Neural cell (in vitro differentiated cells): ENCODE data around the gene GPR143. TPM values are rescaled to one million over a fixed set of nuclear protein-coding genes. Genes with fewer than 3 reads are reported as not detected.

Experiments
- H2AFZ ChIP-seq: fragments of 200-600, 300-800 bp; sonication (generic), shearing (Covaris generic); 2 replicates; pipeline ENCODE4 v1.6.0; 2014; ENCODE audit warnings: low read depth, mild to moderate bottlenecking, antibody characterized with exemption, low read length, moderate library complexity
- H3F3A ChIP-seq: fragments of 200-600 bp; shearing (Covaris generic); 2 replicates; pipeline ENCODE4 v1.6.1; 2016; ENCODE audit warnings: mild to moderate bottlenecking, moderate library complexity, mixed read lengths, antibody characterized with exemption, low read length; ENCODE audit not compliant: insufficient read depth, poor library complexity, severe bottlenecking
- H3K27ac ChIP-seq: fragments of 200-600, 300-800 bp; sonication (generic), shearing (Covaris generic); 2 replicates; pipeline ENCODE4 v1.5.1; 2014; ENCODE audit warnings: mild to moderate bottlenecking, low read length, moderate library complexity
- H3K27me3 ChIP-seq: fragments of 300-800, 200-600 bp; sonication (generic), shearing (Covaris generic); 2 replicates; pipeline ENCODE4 v1.6.0; 2014; ENCODE audit warnings: mild to moderate bottlenecking, low read depth, low read length, moderate library complexity; ENCODE audit not compliant: insufficient read depth
- H3K36me3 ChIP-seq: fragments of 300-800, 200-600 bp; sonication (generic), shearing (Covaris generic); 2 replicates; pipeline ENCODE4 v1.5.1; 2014; ENCODE audit warnings: mild to moderate bottlenecking, antibody characterized with exemption, low read length, moderate library complexity; ENCODE audit not compliant: insufficient read depth
- H3K4me2 ChIP-seq: fragments of 300-800, 200-600 bp; sonication (generic), shearing (Covaris generic); 2 replicates; pipeline ENCODE4 v1.6.0; 2014; ENCODE audit warnings: mild to moderate bottlenecking, low read length
- H3K4me3 ChIP-seq: fragments of 300-800, 200-600 bp; sonication (generic), shearing (Covaris generic); 2 replicates; pipeline ENCODE4 v1.5.1; 2014; ENCODE audit warnings: mild to moderate bottlenecking, low read length, moderate library complexity
- H3K79me2 ChIP-seq: fragments of 200-600 bp; shearing (Covaris generic); replicated peaks from 2 replicates; pipeline ENCODE4 v1.6.0; 2014; ENCODE audit warnings: mild to moderate bottlenecking, low read length, moderate library complexity; ENCODE audit not compliant: insufficient read depth
- H3K9ac ChIP-seq: fragments of 300-800, 200-600 bp; sonication (generic), shearing (Covaris generic); 2 replicates; pipeline ENCODE4 v1.6.1; 2016; ENCODE audit warnings: mild to moderate bottlenecking, low read length, mixed read lengths
- H3K9me2 ChIP-seq: fragments of 200-600 bp; shearing (Covaris generic); 2 replicates; pipeline ENCODE4 v1.6.1; 2016; ENCODE audit warnings: mild to moderate bottlenecking, low read length, mixed read lengths; ENCODE audit not compliant: insufficient read depth
- H3K9me3 ChIP-seq: fragments of 200-600, 300-800 bp; sonication (generic), shearing (Covaris generic); 2 replicates; pipeline ENCODE4 v1.6.1; 2016; ENCODE audit warnings: mild to moderate bottlenecking, mixed run types, low read length, moderate library complexity, mixed read lengths
- H4K20me1 ChIP-seq: fragments of 200-600 bp; shearing (Covaris generic); 2 replicates; pipeline ENCODE4 v1.6.1; 2016; ENCODE audit warnings: mild to moderate bottlenecking, mixed run types; ENCODE audit not compliant: insufficient read depth
- EP300 ChIP-seq: fragments of 450-650 bp; conservative IDR thresholded peaks from 2 replicates; pipeline ENCODE4 v1.6.1; 2014; ENCODE audit warnings: antibody characterized with exemption, mild to moderate bottlenecking, moderate library complexity; ENCODE audit not compliant: poor library complexity, severe bottlenecking
- EZH2 ChIP-seq: fragments of 200-600, 300-800 bp; shearing (Covaris generic), sonication (generic); IDR thresholded peaks from 2 replicates; pipeline ENCODE4 v1.6.1; 2014; ENCODE audit warnings: antibody characterized with exemption, low read length, borderline replicate concordance, mild to moderate bottlenecking; ENCODE audit not compliant: insufficient read depth, poor library complexity, severe bottlenecking
- MXI1 ChIP-seq: fragments of 450-650 bp; conservative IDR thresholded peaks from 2 replicates; pipeline ENCODE4 v1.6.1; 2014; ENCODE audit warnings: antibody characterized with exemption, mild to moderate bottlenecking; ENCODE audit not compliant: poor library complexity, severe bottlenecking
- POLR2AphosphoS5 ChIP-seq: IDR thresholded peaks from 2 replicates; pipeline ENCODE4 v1.6.1; 2012
- RAD21 ChIP-seq: fragments of 450-650 bp; conservative IDR thresholded peaks from 2 replicates; pipeline ENCODE4 v1.6.1; 2014; ENCODE audit warnings: antibody characterized with exemption, mild to moderate bottlenecking, moderate library complexity
- SMC3 ChIP-seq: fragments of 450-650 bp; conservative IDR thresholded peaks from 2 replicates; pipeline ENCODE4 v1.6.1; 2014; ENCODE audit warnings: antibody characterized with exemption, mild to moderate bottlenecking, moderate library complexity; ENCODE audit not compliant: poor library complexity
- TAF1 ChIP-seq: IDR thresholded peaks from 2 replicates; pipeline ENCODE4 v1.6.1; 2012; ENCODE audit warnings: low read depth
- polyA plus RNA-seq: library from polyadenylated mRNA; depleted of rRNA; stranded (reverse); fragments of >200 nt; gene quantifications from 2 replicates; pipeline ENCODE4 v1.2.3, GENCODE V29; 2014
- TF ChIP-seq, protein P1 (sequence below): IDR thresholded peaks from 2 replicates; pipeline ENCODE4 v1.6.1; 2012; ENCODE audit warnings: borderline replicate concordance
- TF ChIP-seq, protein P2 (sequence below): fragments of 450-650 bp; IDR thresholded peaks from 2 replicates; pipeline ENCODE4 v1.5.1; 2014; ENCODE audit warnings: antibody characterized with exemption, mild to moderate bottlenecking, moderate library complexity; ENCODE audit not compliant: poor library complexity, severe bottlenecking

GPR143 gene
- polyA plus RNA-seq, 1 donor from 2014 or later = 5.5 TPM

DNA sequence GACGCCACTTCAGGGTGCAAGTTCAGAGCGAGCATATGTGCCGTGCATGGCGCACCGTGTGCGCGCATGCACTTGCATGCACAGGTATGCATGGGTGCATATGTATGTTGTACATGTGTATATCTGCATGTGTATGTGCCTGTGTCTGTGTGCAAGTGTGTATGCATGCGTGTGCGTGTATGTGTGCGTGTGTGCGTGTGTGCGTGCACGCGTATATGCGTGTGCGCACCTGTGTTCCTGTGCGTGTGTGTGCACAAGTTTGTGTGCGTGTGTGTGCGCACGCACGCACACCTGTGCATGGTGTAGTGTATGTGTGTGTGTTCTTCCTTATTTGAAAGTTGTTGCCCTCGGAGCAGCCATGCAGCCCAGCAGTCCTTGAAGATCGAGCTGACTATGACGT, 76.8 kb downstream of the GPR143 start:
- Histone ChIP-seq H4K20me1 (no peaks in the 10 kb centered on the region), H2AFZ (no peak overlapping the region)

DNA sequence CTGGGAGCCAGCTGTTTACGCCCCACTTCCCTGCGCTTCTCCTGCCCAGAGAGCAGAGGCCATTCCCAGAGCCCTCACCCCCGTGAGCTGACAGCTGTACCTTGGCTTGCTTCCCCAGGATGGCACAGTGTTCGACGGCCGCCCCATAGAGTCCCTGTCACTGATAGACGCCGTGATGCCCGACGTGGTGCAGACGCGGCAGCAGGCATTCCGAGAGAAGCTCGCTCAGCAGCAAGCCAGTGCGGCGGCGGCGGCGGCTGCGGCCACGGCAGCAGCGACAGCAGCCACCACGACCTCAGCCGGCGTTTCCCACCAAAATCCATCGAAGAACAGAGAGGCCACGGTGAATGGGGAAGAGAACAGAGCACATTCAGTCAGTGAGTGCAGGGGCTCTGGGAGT, 77.7 kb downstream of the GPR143 start:
- Histone ChIP-seq H3K4me2 (no peak overlapping the region), H3K9me2 (no peaks in the 10 kb centered on the region), H3K79me2 (no peaks in the 10 kb centered on the region), H3F3A (no peaks in the 10 kb centered on the region), H2AFZ (no peak overlapping the region), H3K36me3 (no peaks in the 10 kb centered on the region), H3K27me3 (no peaks in the 10 kb centered on the region), H3K4me3 (no peak overlapping the region), H3K27ac (no peak overlapping the region), H3K9ac (no peak overlapping the region), H4K20me1 (no peaks in the 10 kb centered on the region), H3K9me3 (no peaks in the 10 kb centered on the region)
- TF ChIP-seq EZH2 (no peak), MXI1 (no peak), EP300 (no peak), RAD21 (no peak), POLR2AphosphoS5 (no peak), SMC3 (no peak), TAF1 (no peak)
- TF ChIP-seq, protein P1, sequence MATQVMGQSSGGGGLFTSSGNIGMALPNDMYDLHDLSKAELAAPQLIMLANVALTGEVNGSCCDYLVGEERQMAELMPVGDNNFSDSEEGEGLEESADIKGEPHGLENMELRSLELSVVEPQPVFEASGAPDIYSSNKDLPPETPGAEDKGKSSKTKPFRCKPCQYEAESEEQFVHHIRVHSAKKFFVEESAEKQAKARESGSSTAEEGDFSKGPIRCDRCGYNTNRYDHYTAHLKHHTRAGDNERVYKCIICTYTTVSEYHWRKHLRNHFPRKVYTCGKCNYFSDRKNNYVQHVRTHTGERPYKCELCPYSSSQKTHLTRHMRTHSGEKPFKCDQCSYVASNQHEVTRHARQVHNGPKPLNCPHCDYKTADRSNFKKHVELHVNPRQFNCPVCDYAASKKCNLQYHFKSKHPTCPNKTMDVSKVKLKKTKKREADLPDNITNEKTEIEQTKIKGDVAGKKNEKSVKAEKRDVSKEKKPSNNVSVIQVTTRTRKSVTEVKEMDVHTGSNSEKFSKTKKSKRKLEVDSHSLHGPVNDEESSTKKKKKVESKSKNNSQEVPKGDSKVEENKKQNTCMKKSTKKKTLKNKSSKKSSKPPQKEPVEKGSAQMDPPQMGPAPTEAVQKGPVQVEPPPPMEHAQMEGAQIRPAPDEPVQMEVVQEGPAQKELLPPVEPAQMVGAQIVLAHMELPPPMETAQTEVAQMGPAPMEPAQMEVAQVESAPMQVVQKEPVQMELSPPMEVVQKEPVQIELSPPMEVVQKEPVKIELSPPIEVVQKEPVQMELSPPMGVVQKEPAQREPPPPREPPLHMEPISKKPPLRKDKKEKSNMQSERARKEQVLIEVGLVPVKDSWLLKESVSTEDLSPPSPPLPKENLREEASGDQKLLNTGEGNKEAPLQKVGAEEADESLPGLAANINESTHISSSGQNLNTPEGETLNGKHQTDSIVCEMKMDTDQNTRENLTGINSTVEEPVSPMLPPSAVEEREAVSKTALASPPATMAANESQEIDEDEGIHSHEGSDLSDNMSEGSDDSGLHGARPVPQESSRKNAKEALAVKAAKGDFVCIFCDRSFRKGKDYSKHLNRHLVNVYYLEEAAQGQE = no peak
- TF ChIP-seq, protein P2, sequence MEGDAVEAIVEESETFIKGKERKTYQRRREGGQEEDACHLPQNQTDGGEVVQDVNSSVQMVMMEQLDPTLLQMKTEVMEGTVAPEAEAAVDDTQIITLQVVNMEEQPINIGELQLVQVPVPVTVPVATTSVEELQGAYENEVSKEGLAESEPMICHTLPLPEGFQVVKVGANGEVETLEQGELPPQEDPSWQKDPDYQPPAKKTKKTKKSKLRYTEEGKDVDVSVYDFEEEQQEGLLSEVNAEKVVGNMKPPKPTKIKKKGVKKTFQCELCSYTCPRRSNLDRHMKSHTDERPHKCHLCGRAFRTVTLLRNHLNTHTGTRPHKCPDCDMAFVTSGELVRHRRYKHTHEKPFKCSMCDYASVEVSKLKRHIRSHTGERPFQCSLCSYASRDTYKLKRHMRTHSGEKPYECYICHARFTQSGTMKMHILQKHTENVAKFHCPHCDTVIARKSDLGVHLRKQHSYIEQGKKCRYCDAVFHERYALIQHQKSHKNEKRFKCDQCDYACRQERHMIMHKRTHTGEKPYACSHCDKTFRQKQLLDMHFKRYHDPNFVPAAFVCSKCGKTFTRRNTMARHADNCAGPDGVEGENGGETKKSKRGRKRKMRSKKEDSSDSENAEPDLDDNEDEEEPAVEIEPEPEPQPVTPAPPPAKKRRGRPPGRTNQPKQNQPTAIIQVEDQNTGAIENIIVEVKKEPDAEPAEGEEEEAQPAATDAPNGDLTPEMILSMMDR = no peak

More for the DNA sequence above, 76.8 kb downstream of the GPR143 start:
- H3K27ac ChIP-seq = no peak overlapping the region
- no peak overlapping the region for H3K9ac ChIP-seq
- no peak overlapping the region for H3K4me2 ChIP-seq
- H3F3A ChIP-seq = no peaks in the 10 kb centered on the region
- no peak overlapping the region for H3K4me3 ChIP-seq
- H3K79me2 ChIP-seq = no peaks in the 10 kb centered on the region
- no peaks in the 10 kb centered on the region for H3K9me2 ChIP-seq
- no peaks in the 10 kb centered on the region for H3K36me3 ChIP-seq
- H3K9me3 ChIP-seq = no peaks in the 10 kb centered on the region
- H3K27me3 ChIP-seq = no peaks in the 10 kb centered on the region
- TF ChIP-seq TAF1 (no peak), MXI1 (no peak), EP300 (no peak), RAD21 (no peak), POLR2AphosphoS5 (no peak), SMC3 (no peak), EZH2 (no peak)
- TF ChIP-seq, protein P2 = no peak
- TF ChIP-seq, protein P1 = no peak
